Hematopoietic multipotent progenitor cell treated with erythropoietin and hydrocortisone succinate and interleukin-3 and kit ligand, for 6 days (in vitro differentiated cells): ENCODE data around the gene SORBS1.

Experiments used
- DNase-seq: peaks from one replicate; pipeline ENCODE4 v3.0.0-alpha.2; 2015

The SORBS1 gene

GRCh38 chr10:95430231-95430951, 130.8 kb downstream of the SORBS1 start:
- DNase-seq: peak; percentile 86

GRCh38 chr10:95429639-95430038, 131.5 kb downstream of the SORBS1 start:
- no peak for DNase-seq

- DNase-seq: no peak
These were observed 132.5 kb downstream of the SORBS1 start for GRCh38 chr10:95428701-95429100.

- no peak for DNase-seq
These were observed 134.7 kb downstream of the SORBS1 start for GRCh38 chr10:95426482-95426881.

GRCh38 chr10:95425592-95426465, 135.3 kb downstream of the SORBS1 start:
- peak; percentile 59 for DNase-seq

- DNase-seq: no peak
These were observed 137.8 kb downstream of the SORBS1 start for GRCh38 chr10:95423164-95424005.

- no peak for DNase-seq
These were observed 138.9 kb downstream of the SORBS1 start for GRCh38 chr10:95422233-95422632.

GRCh38 chr10:95421782-95422181, 139.4 kb downstream of the SORBS1 start:
- DNase-seq: no peak

GRCh38 chr10:95419399-95419798, 141.8 kb downstream of the SORBS1 start:
- no peak for DNase-seq

- no peak for DNase-seq
These were observed 144.2 kb downstream of the SORBS1 start for GRCh38 chr10:95416973-95417372.

GRCh38 chr10:95416270-95416669, 144.9 kb downstream of the SORBS1 start:
- DNase-seq: no peak

GRCh38 chr10:95415621-95416031, 145.5 kb downstream of the SORBS1 start:
- no peak for DNase-seq

GRCh38 chr10:95414844-95415485, 146.2 kb downstream of the SORBS1 start:
- DNase-seq: no peak

- no peak for DNase-seq
These were observed 146.9 kb downstream of the SORBS1 start for GRCh38 chr10:95414016-95414830.

- DNase-seq: no peak
These were observed 147.6 kb downstream of the SORBS1 start for GRCh38 chr10:95413588-95413987.

GRCh38 chr10:95411635-95412034, 149.5 kb downstream of the SORBS1 start:
- peak; percentile 18 for DNase-seq

GRCh38 chr10:95408983-95409873, 151.9 kb downstream of the SORBS1 start:
- no peak for DNase-seq

- no peak for DNase-seq
These were observed 152.8 kb downstream of the SORBS1 start for GRCh38 chr10:95408148-95408960.

GRCh38 chr10:95407546-95407945, 153.6 kb downstream of the SORBS1 start:
- DNase-seq: no peak
